HEK293T (cell line): ENCODE results near the gene SUN1.

Experiments
- CTCF ChIA-PET: fragments of 350-600 bp; formaldehyde crosslinking; extraction: SDS; loops from one replicate; lab custom pipeline; 2021; ENCODE audit warnings: antibody characterized with exemption, inconsistent platforms; lab: Yijun Ruan, JAX
- POLR2A ChIA-PET: fragments of 350-600 bp; formaldehyde crosslinking; extraction: SDS; loops from one replicate; lab custom pipeline; 2020; ENCODE audit warnings: antibody characterized with exemption, inconsistent platforms; lab: Yijun Ruan, JAX
- DNase-seq: peaks from one replicate; pipeline ENCODE4 v3.0.0; 2012; ENCODE audit warnings: mixed read lengths; ENCODE audit errors: extremely low spot score
- ARNT ChIP-seq: fragments of 450-650 bp; IDR thresholded peaks from 2 replicates; pipeline ENCODE4 v1.6.1; 2017; ENCODE audit warnings: mild to moderate bottlenecking
- BHLHE40 ChIP-seq: fragments of 450-650 bp; IDR thresholded peaks from 2 replicates; pipeline ENCODE4 v1.6.1; 2016; ENCODE audit warnings: mild to moderate bottlenecking, moderate library complexity, borderline replicate concordance
- CTBP1 ChIP-seq: fragments of 450-650 bp; IDR thresholded peaks from 2 replicates; pipeline ENCODE4 v1.6.1; 2016; ENCODE audit warnings: borderline replicate concordance
- ELF4 ChIP-seq: fragments of 450-650 bp; IDR thresholded peaks from 2 replicates; pipeline ENCODE4 v1.6.1; 2017; ENCODE audit warnings: antibody characterized with exemption
- FOXA1 ChIP-seq: fragments of 450-650 bp; IDR thresholded peaks from 2 replicates; pipeline ENCODE4 v1.6.1; 2016; ENCODE audit warnings: mild to moderate bottlenecking
- FOXK2 ChIP-seq: fragments of 450-650 bp; IDR thresholded peaks from 2 replicates; pipeline ENCODE4 v1.6.1; 2016; ENCODE audit warnings: mild to moderate bottlenecking
- FOXM1 ChIP-seq: fragments of 450-650 bp; IDR thresholded peaks from 2 replicates; pipeline ENCODE4 v1.6.1; 2017; ENCODE audit warnings: mild to moderate bottlenecking, borderline replicate concordance
- HDGF ChIP-seq: fragments of 450-650 bp; IDR thresholded peaks from 2 replicates; pipeline ENCODE4 v1.6.1; 2017; ENCODE audit warnings: antibody characterized with exemption, borderline replicate concordance
- L3MBTL2 ChIP-seq: fragments of 450-650 bp; conservative IDR thresholded peaks from 2 replicates; pipeline ENCODE4 v1.6.1; 2016; ENCODE audit warnings: mild to moderate bottlenecking
- NFRKB ChIP-seq: fragments of 450-650 bp; IDR thresholded peaks from 2 replicates; pipeline ENCODE4 v1.6.1; 2016; ENCODE audit warnings: mild to moderate bottlenecking, moderate library complexity
- PKNOX1 ChIP-seq: fragments of 450-650 bp; IDR thresholded peaks from 2 replicates; pipeline ENCODE4 v1.6.1; 2016
- SP1 ChIP-seq: fragments of 450-650 bp; IDR thresholded peaks from 2 replicates; pipeline ENCODE4 v1.6.1; 2017
- TARDBP ChIP-seq: fragments of 450-650 bp; IDR thresholded peaks from 2 replicates; pipeline ENCODE4 v1.6.1; 2016
- ZNF384 ChIP-seq: fragments of 450-650 bp; IDR thresholded peaks from 2 replicates; pipeline ENCODE4 v1.6.1; 2016

The SUN1 gene

GRCh38 chr7:909358-910329 lies 77.4 kb downstream of the SUN1 start:
- CTCF ChIA-PET = no interaction called here
- peak; percentile 27 for DNase-seq
- TF ChIP-seq L3MBTL2 (0 out of 2 replicates have a peak, but pooled peaks have one; percentile 38), SP1 (no peak), FOXA1 (no peak)
- POLR2A ChIA-PET = no interaction called here

- CTCF ChIA-PET = no interaction called here
- no peak for DNase-seq
- POLR2A ChIA-PET = no interaction called here
- peak; percentile 71 for TF ChIP-seq PKNOX1
- TF ChIP-seq ELF4 = no peak
These were observed 78.2 kb downstream of the SUN1 start for GRCh38 chr7:910441-910861.

- POLR2A ChIA-PET = no interaction called here
- DNase-seq = no peak
- TF ChIP-seq CTBP1 = no peak
- TF ChIP-seq ZNF384 = no peak
- CTCF ChIA-PET = no interaction called here
These were observed 78.7 kb downstream of the SUN1 start for GRCh38 chr7:910931-911431.

GRCh38 chr7:911791-912480 lies 79.7 kb downstream of the SUN1 start:
- POLR2A ChIA-PET = no interaction called here
- no peak for TF ChIP-seq SP1
- no peak for TF ChIP-seq FOXA1
- TF ChIP-seq L3MBTL2 = no peak
- no peak for TF ChIP-seq NFRKB
- TF ChIP-seq ARNT = no peak
- no peak for TF ChIP-seq PKNOX1
- DNase-seq = no peak
- CTCF ChIA-PET = no interaction called here

- no peak for DNase-seq
- TF ChIP-seq L3MBTL2 (no peak), PKNOX1 (no peak), CTBP1 (no peak), HDGF (no peak), FOXK2 (no peak), ARNT (no peak), TARDBP (no peak), FOXA1 (no peak), BHLHE40 (no peak), NFRKB (no peak), SP1 (no peak), ELF4 (no peak), ZNF384 (no peak)
- ChIA-PET POLR2A (no interaction called here), CTCF (no interaction called here)
These were observed 81.7 kb downstream of the SUN1 start for GRCh38 chr7:913736-914520.

- ChIA-PET POLR2A (no interaction called here), CTCF (no interaction called here)
- DNase-seq = no peak
- TF ChIP-seq BHLHE40 = no peak
- TF ChIP-seq CTBP1 = no peak
- TF ChIP-seq FOXM1 = no peak
- TF ChIP-seq FOXA1 = no peak
- TF ChIP-seq PKNOX1 = no peak
- no peak for TF ChIP-seq ELF4
- no peak for TF ChIP-seq L3MBTL2
These were observed 82.4 kb downstream of the SUN1 start for GRCh38 chr7:914521-915194.
